MM.1S (cell line): Measurements from ENCODE around the gene IL10.

Source experiments
- DNase-seq: peaks from one replicate; pipeline ENCODE4 v3.0.0-alpha.2; 2015
- H2AFZ ChIP-seq: fragments of 300-600 bp; sonication (generic); 2 replicates; pipeline ENCODE4 v1.6.0; 2016; ENCODE audit warnings: antibody characterized with exemption, low read length
- H3F3A ChIP-seq: fragments of 300-600 bp; sonication (generic); 2 replicates; pipeline ENCODE4 v1.6.1; 2016; ENCODE audit warnings: mild to moderate bottlenecking, antibody characterized with exemption, low read length, moderate library complexity, mixed read lengths; ENCODE audit not compliant: insufficient read depth
- H3K27ac ChIP-seq: fragments of 300-600 bp; sonication (generic); 2 replicates; pipeline ENCODE4 v1.5.1; 2016; ENCODE audit warnings: mild to moderate bottlenecking, low read length
- H3K27me3 ChIP-seq: fragments of 300-600 bp; sonication (generic); replicated peaks from 2 replicates; pipeline ENCODE4 v1.6.0; 2016; ENCODE audit warnings: low read length; ENCODE audit not compliant: insufficient read depth
- H3K36me3 ChIP-seq: fragments of 300-600 bp; sonication (generic); replicated peaks from 2 replicates; pipeline ENCODE4 v1.6.1; 2016; ENCODE audit warnings: mild to moderate bottlenecking, low read length, mixed read lengths; ENCODE audit not compliant: insufficient read depth
- H3K4me1 ChIP-seq: fragments of 300-600 bp; sonication (generic); 2 replicates; pipeline ENCODE4 v1.6.1; 2016; ENCODE audit warnings: low read length, mixed read lengths
- H3K4me2 ChIP-seq: fragments of 300-600 bp; sonication (generic); 2 replicates; pipeline ENCODE4 v1.6.0; 2016; ENCODE audit warnings: low read depth, low read length
- H3K4me3 ChIP-seq: fragments of 300-600 bp; sonication (generic); 2 replicates; pipeline ENCODE4 v1.5.1; 2016; ENCODE audit warnings: low read length, mixed read lengths
- H3K79me2 ChIP-seq: fragments of 300-600 bp; sonication (generic); 2 replicates; pipeline ENCODE4 v1.6.1; 2016; ENCODE audit warnings: mixed run types, low read length, mixed read lengths
- H3K9ac ChIP-seq: fragments of 300-600 bp; sonication (generic); 2 replicates; pipeline ENCODE4 v1.6.1; 2016; ENCODE audit warnings: low read length, mixed read lengths
- H3K9me2 ChIP-seq: fragments of 300-600 bp; sonication (generic); replicated peaks from 2 replicates; pipeline ENCODE4 v1.6.1; 2016; ENCODE audit warnings: mild to moderate bottlenecking, low read length, mixed read lengths; ENCODE audit not compliant: insufficient read depth
- H3K9me3 ChIP-seq: fragments of 300-600 bp; sonication (generic); replicated peaks from 2 replicates; pipeline ENCODE4 v1.6.1; 2016; ENCODE audit warnings: mild to moderate bottlenecking, low read length, mixed read lengths; ENCODE audit not compliant: insufficient read depth
- H4K20me1 ChIP-seq: fragments of 300-600 bp; sonication (generic); 2 replicates; pipeline ENCODE4 v1.6.1; 2016; ENCODE audit warnings: mild to moderate bottlenecking, low read length, moderate library complexity, mixed read lengths; ENCODE audit not compliant: insufficient read depth
- CTCF ChIP-seq: fragments of 300-600 bp; sonication (generic); IDR thresholded peaks from 2 replicates; pipeline ENCODE4 v1.5.1; 2016; ENCODE audit warnings: antibody characterized with exemption, low read length, mixed read lengths
- EZH2 ChIP-seq: fragments of 300-600 bp; sonication (generic); optimal IDR thresholded peaks from 2 replicates; pipeline ENCODE3; 2017; ENCODE audit warnings: low read depth, mild to moderate bottlenecking, antibody characterized with exemption, low read length, mixed read lengths
- EZH2phosphoT487 ChIP-seq: fragments of 300-600 bp; sonication (generic); IDR thresholded peaks from 2 replicates; pipeline ENCODE4 v1.6.1; 2018; ENCODE audit warnings: antibody characterized with exemption, low read length

The IL10 gene

GRCh38 chr1:206732992-206733391 lies 39.3 kb downstream of the IL10 start:
- H3K9me2 ChIP-seq, result no peaks in the 10 kb centered on the region
- no peak overlapping the region for H2AFZ ChIP-seq
- TF ChIP-seq EZH2phosphoT487, result no peak
- TF ChIP-seq EZH2, result no peak
- TF ChIP-seq CTCF, result no peak
- H3K27me3 ChIP-seq, result no peaks in the 10 kb centered on the region
- no peak overlapping the region for H3K27ac ChIP-seq
- DNase-seq, result no peak
- peaks cover 12% of the 10 kb centered on the region; the same call in 1 of the 2 replicates for H3K4me1 ChIP-seq
- H3K36me3 ChIP-seq, result no peaks in the 10 kb centered on the region; the same call in 1 of the 2 replicates
- H3F3A ChIP-seq, result peaks cover 3% of the 10 kb centered on the region; the same call in 1 of the 2 replicates
- no peak overlapping the region for H3K9ac ChIP-seq
- H3K4me3 ChIP-seq, result no peak overlapping the region
- H4K20me1 ChIP-seq, result no peaks in the 10 kb centered on the region
- no peak overlapping the region for H3K4me2 ChIP-seq
- peaks cover 15% of the 10 kb centered on the region for H3K79me2 ChIP-seq
- no peaks in the 10 kb centered on the region for H3K9me3 ChIP-seq

- Histone ChIP-seq H3K4me3 (no peak overlapping the region), H3K4me1 (peaks cover 7% of the 10 kb centered on the region; the same call in 1 of the 2 replicates), H4K20me1 (no peaks in the 10 kb centered on the region), H3K36me3 (no peaks in the 10 kb centered on the region; the same call in 1 of the 2 replicates), H3F3A (no peaks in the 10 kb centered on the region), H3K27ac (no peak overlapping the region), H3K9me3 (no peaks in the 10 kb centered on the region), H2AFZ (no peak overlapping the region), H3K27me3 (no peaks in the 10 kb centered on the region), H3K4me2 (no peak overlapping the region), H3K9me2 (no peaks in the 10 kb centered on the region), H3K9ac (no peak overlapping the region), H3K79me2 (peaks cover 20% of the 10 kb centered on the region)
- TF ChIP-seq EZH2 (no peak), EZH2phosphoT487 (no peak), CTCF (no peak)
- DNase-seq, result no peak
Measured at GRCh38 chr1:206732508-206732907, 39.8 kb downstream of the IL10 start.

GRCh38 chr1:206729507-206729906 lies 42.8 kb downstream of the IL10 start:
- Histone ChIP-seq H3K4me1 (peaks cover 21% of the 10 kb centered on the region), H3K4me2 (no peak overlapping the region), H4K20me1 (0 out of 2 replicates have a peak, but pooled peaks cover 8% of the 10 kb centered on the region), H3K36me3 (no peaks in the 10 kb centered on the region; the same call in 1 of the 2 replicates), H3K79me2 (peaks cover 50% of the 10 kb centered on the region), H3K9ac (no peak overlapping the region), H3F3A (peaks cover 3% of the 10 kb centered on the region; the same call in 1 of the 2 replicates), H2AFZ (no peak overlapping the region), H3K4me3 (no peak overlapping the region), H3K9me2 (no peaks in the 10 kb centered on the region), H3K27ac (no peak overlapping the region), H3K9me3 (no peaks in the 10 kb centered on the region), H3K27me3 (no peaks in the 10 kb centered on the region)
- no peak for TF ChIP-seq EZH2
- TF ChIP-seq CTCF, result no peak
- no peak for TF ChIP-seq EZH2phosphoT487
- no peak for DNase-seq
